Lower lobe of right lung (tissue), 2 donors: ENCODE results near the gene CLCN3. TPM values are rescaled to one million over a fixed set of nuclear protein-coding genes. Genes with fewer than 3 reads are reported as not detected.
"Not testable (repeated sequence)": the region's sequence is repeated elsewhere in the genome, so short reads cannot be mapped to it uniquely, and the experiment has no call there.

Experiments
- ATAC-seq, 2 donors: fragments of 200-7000 bp; cut with Tn5 transposase; one replicate each; pipeline ENCODE4 v1.9.1; 2020 to 2022; ENCODE audit warnings: mild to moderate bottlenecking in 2 of 2, moderate library complexity in 2 of 2
- DNase-seq: peaks from one replicate; pipeline ENCODE4 v3.0.0-alpha.2; 2020
- H3K27ac ChIP-seq: fragments of 200-600 bp; one replicate; pipeline ENCODE4 v1.8.0; 2022
- H3K27me3 ChIP-seq: fragments of 200-600 bp; one replicate; pipeline ENCODE4 v1.8.0; 2022; ENCODE audit warnings: low read depth
- H3K36me3 ChIP-seq: fragments of 200-600 bp; one replicate; pipeline ENCODE4 v1.8.0; 2022; ENCODE audit warnings: mild to moderate bottlenecking
- H3K4me1 ChIP-seq: fragments of 200-600 bp; one replicate; pipeline ENCODE4 v1.8.0; 2022
- H3K4me3 ChIP-seq: fragments of 200-600 bp; one replicate; pipeline ENCODE4 v1.8.0; 2022; ENCODE audit warnings: mild to moderate bottlenecking
- H3K9me3 ChIP-seq: fragments of 200-600 bp; one replicate; pipeline ENCODE4 v1.8.0; 2022
- CTCF ChIP-seq: fragments of 200-600 bp; IDR thresholded peaks from one replicate; pipeline ENCODE4 v1.8.0; 2022; ENCODE audit warnings: antibody characterized with exemption, mild to moderate bottlenecking
- intact Hi-C: fragments of 100-400 bp; cut with DNase I; formaldehyde crosslinking; loops from one replicate; pipeline ENCODE4 v1.11.0; 2022
- total RNA-seq: library from RNA; stranded (reverse); fragmentation: NEBNext Ultra II Directional; extraction: Animal tissue kit (Norgen Biotek cat#: 25700); gene quantifications from one replicate; pipeline ENCODE4 v1.2.1, GENCODE V29; 2021
- donor health status: DM: no; HTN: yes; CAD: no; lungs with severe emphysema.

Gene CLCN3
- total RNA-seq, 1 donor from 2014 or later = 41.8 TPM

GRCh38 chr4:169768385-169768784 is 148.0 kb downstream of the CLCN3 start:
- no peaks in the 10 kb centered on the region for H3K27me3 ChIP-seq
- H3K4me1 ChIP-seq = no peaks in the 10 kb centered on the region
- ATAC-seq (no peak), DNase-seq (no peak)
- TF ChIP-seq CTCF = no peak
- no peaks in the 10 kb centered on the region for H3K9me3 ChIP-seq
- H3K36me3 ChIP-seq = no peaks in the 10 kb centered on the region
- H3K27ac ChIP-seq = no peak overlapping the region
- H3K4me3 ChIP-seq = no peak overlapping the region
- intact Hi-C loops = no loop called here

DNA sequence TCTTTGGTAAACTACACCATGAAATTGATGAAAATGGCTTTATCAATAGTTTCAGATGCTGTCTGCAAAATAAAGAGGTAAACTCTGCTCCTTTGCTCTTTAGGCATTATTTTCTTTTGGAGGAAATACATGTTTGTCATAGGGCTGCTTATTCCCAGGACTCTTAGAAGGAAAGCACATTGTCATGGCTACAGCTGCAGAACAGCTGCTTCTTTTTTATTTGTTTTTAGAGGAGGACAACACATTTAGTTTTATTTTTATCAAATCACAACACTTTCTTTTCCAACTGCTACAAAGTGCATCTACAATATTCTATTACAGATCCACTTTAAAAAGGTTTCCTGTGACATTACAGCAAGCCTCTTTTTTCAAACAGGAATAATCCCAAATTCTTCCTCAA is 150.0 kb downstream of the CLCN3 start:
- Histone ChIP-seq H3K27ac (no peak overlapping the region), H3K27me3 (peaks cover 9% of the 10 kb centered on the region), H3K9me3 (no peaks in the 10 kb centered on the region), H3K4me1 (peaks cover 6% of the 10 kb centered on the region), H3K36me3 (no peaks in the 10 kb centered on the region), H3K4me3 (no peak overlapping the region)
- no peak for ATAC-seq
- DNase-seq = no peak
- no peak for TF ChIP-seq CTCF
- intact Hi-C loops = no loop called here

DNA sequence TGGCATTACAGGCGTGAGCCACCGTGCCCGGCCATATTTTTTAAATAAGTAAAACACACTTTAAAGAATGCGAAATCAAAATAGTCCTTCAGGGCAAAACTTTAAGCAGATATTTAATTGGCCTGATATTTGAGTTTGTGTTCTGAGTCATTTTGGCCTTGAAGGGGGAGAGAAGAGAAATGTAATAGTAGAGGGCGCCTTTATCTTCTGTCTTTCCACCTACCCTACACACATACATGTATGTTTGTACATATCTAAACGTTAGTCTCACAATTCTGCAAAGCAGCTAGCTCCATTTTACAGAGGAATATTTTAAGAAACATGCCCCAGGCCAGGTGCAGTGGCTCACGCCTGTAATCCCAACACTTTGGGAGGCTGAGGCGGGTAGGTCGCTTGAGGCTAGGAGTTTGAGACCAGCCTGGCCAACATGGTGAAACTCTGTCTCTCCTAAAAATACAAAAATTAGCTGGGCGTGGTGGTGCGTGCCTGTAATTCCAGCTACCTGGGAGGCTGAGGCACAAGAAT is 151.2 kb downstream of the CLCN3 start:
- H3K27me3 ChIP-seq = peaks cover 18% of the 10 kb centered on the region
- H3K9me3 ChIP-seq, H3K4me1 ChIP-seq, intact Hi-C loops, ATAC-seq, H3K4me3 ChIP-seq, DNase-seq, H3K27ac ChIP-seq, H3K36me3 ChIP-seq: not testable (repeated sequence)

Other genes with a start within 250 kb of the CLCN3 start
- 12.1 TPM for gene NEK1, start 8.0 kb upstream of the CLCN3 start, total RNA-seq
- gene HPF1, start 137.4 kb downstream of the CLCN3 start, total RNA-seq = 21.2 TPM